GM21619 (cell line): ENCODE data around the gene PSMD8.
"Not testable (repeated sequence)": the region's sequence is repeated elsewhere in the genome, so short reads cannot be mapped to it uniquely, and the experiment has no call there.

ENCODE experiments used
- ATAC-seq: cut with Tn5 transposase; IDR thresholded peaks from one replicate; pipeline ENCODE4 v1.9.1; 2021; ENCODE audit not compliant: unreplicated experiment

The PSMD8 gene

GRCh38 chr19:38361633-38362075, 12.7 kb upstream of the PSMD8 start:
- ATAC-seq: no peak

- no peak for ATAC-seq
Measured at GRCh38 chr19:38362076-38362945, 12.1 kb upstream of the PSMD8 start.

GRCh38 chr19:38362946-38363688, 11.3 kb upstream of the PSMD8 start:
- not testable (repeated sequence) for ATAC-seq

GRCh38 chr19:38367041-38367440, 7.3 kb upstream of the PSMD8 start:
- no peak for ATAC-seq

- no peak for ATAC-seq
Measured at GRCh38 chr19:38369584-38369983, 4.8 kb upstream of the PSMD8 start.

GRCh38 chr19:38370299-38370698, 4.1 kb upstream of the PSMD8 start:
- ATAC-seq: no peak

GRCh38 chr19:38371081-38371480, 3.3 kb upstream of the PSMD8 start:
- no peak for ATAC-seq

- ATAC-seq: no peak
Measured at GRCh38 chr19:38373907-38374331, 452 bp upstream of the PSMD8 start.

- ATAC-seq: no peak
Measured at GRCh38 chr19:38375098-38375493, 725 bp downstream of the PSMD8 start.

GRCh38 chr19:38375748-38376147, 1.4 kb downstream of the PSMD8 start:
- no peak for ATAC-seq

GRCh38 chr19:38376576-38376975, 2.2 kb downstream of the PSMD8 start:
- ATAC-seq: no peak

- ATAC-seq: no peak
Measured at GRCh38 chr19:38377052-38377451, 2.7 kb downstream of the PSMD8 start.

- no peak for ATAC-seq
Measured at GRCh38 chr19:38378866-38379265, 4.5 kb downstream of the PSMD8 start.

GRCh38 chr19:38381138-38381537, 6.8 kb downstream of the PSMD8 start:
- no peak for ATAC-seq

- ATAC-seq: no peak
Measured at GRCh38 chr19:38383184-38383583, 8.8 kb downstream of the PSMD8 start.

- ATAC-seq: no peak
Measured at GRCh38 chr19:38383743-38384142, 9.4 kb downstream of the PSMD8 start.

GRCh38 chr19:38384209-38385027, 10.0 kb downstream of the PSMD8 start:
- ATAC-seq: no peak

- no peak for ATAC-seq
Measured at GRCh38 chr19:38385057-38385803, 10.9 kb downstream of the PSMD8 start.

- no peak for ATAC-seq
Measured at GRCh38 chr19:38385804-38386257, 11.5 kb downstream of the PSMD8 start.

GRCh38 chr19:38386300-38386970, 12.1 kb downstream of the PSMD8 start:
- ATAC-seq: no peak
